ENCODE results near the gene MBD6. TPM values are rescaled to one million over a fixed set of nuclear protein-coding genes. Genes with fewer than 3 reads are reported as not detected.
"Not testable (repeated sequence)": the region's sequence is repeated elsewhere in the genome, so short reads cannot be mapped to it uniquely, and the experiment has no call there.

Gene MBD6
- total RNA-seq, 5 donors from 2014 or later (not counting 1 experiment from before 2014, with no cell fraction given), result 109 to 122 (median 114) TPM

GRCh38 chr12:57513266-57513665, 9.4 kb upstream of the MBD6 start:
- H3K9me3 Mint-ChIP-seq, result no peaks in the 10 kb centered on the region
- ATAC-seq (replicated peaks in 1 of 4) (no peak), DNase-seq (no peak)
- no peaks in the 10 kb centered on the region for H3K27me3 ChIP-seq (replicated peaks in 1 of 2; ENCODE audit: control insufficient read depth in 2 of 2, extremely low read depth in 1 of 2, insufficient read depth in 2 of 2, low read length in 1 of 2)
- H3K36me3 ChIP-seq (ENCODE audit: control insufficient read depth in 2 of 2, extremely low read depth in 1 of 2, insufficient read depth in 1 of 2, low read length in 1 of 2), result peaks cover 7 to 81% of the 10 kb centered on the region in 2 donors
- H3K4me3 ChIP-seq (ENCODE audit: control insufficient read depth in 1 of 2, extremely low read depth in 1 of 2, low read length in 1 of 2), result no peak overlapping the region
- peaks cover 10 to 11% (median 11%) of the 10 kb centered on the region in 3 donors for H3K4me1 Mint-ChIP-seq
- no peak overlapping the region for H3K27ac ChIP-seq (ENCODE audit: low read length)
- H3K27me3 Mint-ChIP-seq, result no peaks in the 10 kb centered on the region
- H3K4me3 Mint-ChIP-seq, result no peak overlapping the region
- no CpG with 5 or more reads among the region's 5 CpGs for WGBS (ENCODE audit: insufficient coverage)
- no peaks in the 10 kb centered on the region for H3K9me3 ChIP-seq
- ChIA-PET POLR2A (interaction anchor here (0.6 to 1.3 kb wide), 4 partner anchors 9 to 54 kb away, joined by 3 to 17 read pairs (median 4); no protein-coding TSS in a partner anchor), CTCF (interaction anchor here in 1 of 2 donors (0.7 to 1.0 kb wide), 2 partner anchors 57 to 229 kb away, joined by 4 to 6 read pairs; no protein-coding TSS in a partner anchor)
- peaks cover 61% of the 10 kb centered on the region for H3K36me3 Mint-ChIP-seq
- no peak overlapping the region for H3K27ac Mint-ChIP-seq
- H3K4me1 ChIP-seq (ENCODE audit: control insufficient read depth in 1 of 2, extremely low read depth in 1 of 2, insufficient read depth in 2 of 2, low read length in 2 of 2), result peaks cover 0 to 1% of the 10 kb centered on the region in 2 experiments

GRCh38 chr12:57513677-57514076, 8.9 kb upstream of the MBD6 start:
- not testable (repeated sequence) for H3K4me3 ChIP-seq (ENCODE audit: control insufficient read depth in 1 of 2, extremely low read depth in 1 of 2, low read length in 1 of 2); H3K27ac Mint-ChIP-seq; H3K4me3 Mint-ChIP-seq; H3K4me1 ChIP-seq (ENCODE audit: control insufficient read depth in 1 of 2, extremely low read depth in 1 of 2, insufficient read depth in 2 of 2, low read length in 2 of 2); H3K27ac ChIP-seq (ENCODE audit: low read length); DNase-seq; H3K9me3 Mint-ChIP-seq; ATAC-seq (replicated peaks in 1 of 4); H3K9me3 ChIP-seq; H3K27me3 ChIP-seq (replicated peaks in 1 of 2; ENCODE audit: control insufficient read depth in 2 of 2, extremely low read depth in 1 of 2, insufficient read depth in 2 of 2, low read length in 1 of 2); H3K27me3 Mint-ChIP-seq
- 100% methylated on average over 2 of the region's 6 CpGs for WGBS (ENCODE audit: insufficient coverage)
- CTCF ChIA-PET, result interaction anchor here in 1 of 2 donors (0.7 to 1.0 kb wide), 2 partner anchors 58 to 228 kb away, joined by 4 to 6 read pairs; no protein-coding TSS in a partner anchor
- POLR2A ChIA-PET, result interaction anchor here (0.5 to 1.3 kb wide), 6 partner anchors 10 to 1486 kb away, joined by 3 to 17 read pairs (median 6); no protein-coding TSS in a partner anchor
- peaks cover 14 to 15% (median 15%) of the 10 kb centered on the region in 3 donors for H3K4me1 Mint-ChIP-seq
- H3K36me3 ChIP-seq (ENCODE audit: control insufficient read depth in 2 of 2, extremely low read depth in 1 of 2, insufficient read depth in 1 of 2, low read length in 1 of 2), result peaks cover 7 to 81% of the 10 kb centered on the region in 2 donors
- peaks cover 64% of the 10 kb centered on the region for H3K36me3 Mint-ChIP-seq

DNA sequence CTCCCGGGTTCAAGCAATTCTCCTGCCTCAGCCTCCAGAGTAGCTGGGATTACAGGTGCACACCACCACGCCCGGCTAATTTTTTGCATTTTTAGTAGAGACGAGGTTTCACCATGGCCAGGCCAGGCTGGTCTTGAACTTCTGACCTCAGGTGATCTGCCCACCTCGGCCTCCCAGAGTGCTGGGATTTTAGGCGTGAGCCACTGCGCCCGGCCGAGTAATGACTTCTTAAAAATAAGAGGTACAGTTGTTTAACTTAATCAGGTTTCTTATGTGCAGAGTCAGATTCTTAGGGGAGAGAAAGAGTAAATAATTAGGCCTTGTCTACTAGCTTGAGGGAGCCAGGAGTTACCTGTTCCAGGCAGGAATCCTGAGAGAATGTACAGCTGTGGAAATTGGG, 8.4 kb upstream of the MBD6 start:
- H3K27ac ChIP-seq (ENCODE audit: low read length); H3K4me3 Mint-ChIP-seq; H3K27me3 ChIP-seq (replicated peaks in 1 of 2; ENCODE audit: control insufficient read depth in 2 of 2, extremely low read depth in 1 of 2, insufficient read depth in 2 of 2, low read length in 1 of 2); DNase-seq; ATAC-seq (replicated peaks in 1 of 4); H3K9me3 Mint-ChIP-seq; H3K27me3 Mint-ChIP-seq; H3K4me3 ChIP-seq (ENCODE audit: control insufficient read depth in 1 of 2, extremely low read depth in 1 of 2, low read length in 1 of 2); H3K9me3 ChIP-seq: not testable (repeated sequence)
- POLR2A ChIA-PET, result interaction anchor here in 1 of 2 donors (0.7 to 1.3 kb wide), 2 partner anchors 18 to 21 kb away, joined by 3 to 6 read pairs; no protein-coding TSS in a partner anchor
- Histone ChIP-seq H3K4me1 (ENCODE audit: control insufficient read depth in 1 of 2, extremely low read depth in 1 of 2, insufficient read depth in 2 of 2, low read length in 2 of 2) (peaks cover 4 to 11% of the 10 kb centered on the region in 2 experiments), H3K36me3 (ENCODE audit: control insufficient read depth in 2 of 2, extremely low read depth in 1 of 2, insufficient read depth in 1 of 2, low read length in 1 of 2) (peaks cover 7 to 79% of the 10 kb centered on the region in 2 donors)
- Mint-ChIP-seq H3K36me3 (peaks cover 68% of the 10 kb centered on the region), H3K4me1 (peaks cover 20 to 21% (median 20%) of the 10 kb centered on the region in 3 donors), H3K27ac (peak overlapping the region in 1 of 2 donors; percentile 68)
- WGBS (ENCODE audit: insufficient coverage), result 97% methylated on average over 8 of the region's 9 CpGs
- CTCF ChIA-PET, result interaction anchor here in 1 of 2 donors (0.7 to 1.0 kb wide), 2 partner anchors 58 to 228 kb away, joined by 4 to 6 read pairs; no protein-coding TSS in a partner anchor

DNA sequence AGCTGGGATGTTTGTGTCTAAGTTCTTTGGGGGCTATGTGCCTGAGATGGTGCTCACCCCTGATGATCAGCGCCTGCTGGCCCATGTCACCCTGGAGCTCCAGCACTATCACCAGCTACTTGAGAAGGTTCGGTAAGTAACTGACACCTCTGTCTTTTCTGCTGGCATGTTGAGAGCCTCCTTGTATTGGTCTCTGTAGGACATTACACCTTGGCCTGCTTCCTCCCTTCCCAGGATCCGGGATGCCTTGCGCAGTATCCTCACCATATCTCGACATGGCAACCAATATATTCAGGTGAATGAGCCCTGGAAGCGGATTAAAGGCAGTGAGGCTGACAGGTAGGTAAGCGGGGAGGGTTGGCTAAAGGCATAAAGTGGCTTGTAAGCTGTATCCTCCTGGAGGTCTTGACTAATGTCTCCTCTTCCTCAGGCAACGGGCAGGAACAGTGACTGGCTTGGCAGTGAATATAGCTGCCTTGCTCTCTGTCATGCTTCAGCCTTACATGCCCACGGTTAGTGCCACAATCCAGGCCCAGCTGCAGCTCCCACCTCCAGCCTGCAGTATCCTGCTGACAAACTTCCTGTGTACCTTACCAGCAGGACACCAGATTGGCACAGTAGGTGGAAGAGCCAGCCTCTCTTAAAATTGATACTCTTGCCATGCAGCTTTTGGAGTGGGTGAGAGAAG, 7.8 kb upstream of the MBD6 start:
- no peaks in the 10 kb centered on the region for H3K9me3 ChIP-seq
- H3K9me3 Mint-ChIP-seq, result no peaks in the 10 kb centered on the region
- H3K36me3 Mint-ChIP-seq, result peaks cover 65% of the 10 kb centered on the region
- no peak overlapping the region for H3K27ac Mint-ChIP-seq
- H3K27me3 ChIP-seq (replicated peaks in 1 of 2; ENCODE audit: control insufficient read depth in 2 of 2, extremely low read depth in 1 of 2, insufficient read depth in 2 of 2, low read length in 1 of 2), result no peaks in the 10 kb centered on the region
- H3K27ac ChIP-seq (ENCODE audit: low read length), result no peak overlapping the region
- 89% methylated on average over 4 of the region's 9 CpGs for WGBS (ENCODE audit: insufficient coverage)
- H3K4me3 Mint-ChIP-seq, result no peak overlapping the region
- H3K36me3 ChIP-seq (ENCODE audit: control insufficient read depth in 2 of 2, extremely low read depth in 1 of 2, insufficient read depth in 1 of 2, low read length in 1 of 2), result peaks cover 7 to 74% of the 10 kb centered on the region in 2 donors
- H3K4me1 ChIP-seq (ENCODE audit: control insufficient read depth in 1 of 2, extremely low read depth in 1 of 2, insufficient read depth in 2 of 2, low read length in 2 of 2), result peaks cover 7 to 17% of the 10 kb centered on the region in 2 experiments
- ChIA-PET CTCF (interaction anchor here in 1 of 2 donors (0.9 kb wide), 1 partner anchor 56 kb away, joined by 4 read pairs; no protein-coding TSS in a partner anchor), POLR2A (interaction anchor here in 1 of 2 donors (1.1 kb wide), 1 partner anchor 33 kb away, joined by 5 read pairs; no protein-coding TSS in a partner anchor)
- ATAC-seq (replicated peaks in 1 of 4) (no peak), DNase-seq (no peak)
- no peaks in the 10 kb centered on the region for H3K27me3 Mint-ChIP-seq
- H3K4me3 ChIP-seq (ENCODE audit: control insufficient read depth in 1 of 2, extremely low read depth in 1 of 2, low read length in 1 of 2), result no peak overlapping the region
- peaks cover 24% of the 10 kb centered on the region in 3 donors for H3K4me1 Mint-ChIP-seq

DNA sequence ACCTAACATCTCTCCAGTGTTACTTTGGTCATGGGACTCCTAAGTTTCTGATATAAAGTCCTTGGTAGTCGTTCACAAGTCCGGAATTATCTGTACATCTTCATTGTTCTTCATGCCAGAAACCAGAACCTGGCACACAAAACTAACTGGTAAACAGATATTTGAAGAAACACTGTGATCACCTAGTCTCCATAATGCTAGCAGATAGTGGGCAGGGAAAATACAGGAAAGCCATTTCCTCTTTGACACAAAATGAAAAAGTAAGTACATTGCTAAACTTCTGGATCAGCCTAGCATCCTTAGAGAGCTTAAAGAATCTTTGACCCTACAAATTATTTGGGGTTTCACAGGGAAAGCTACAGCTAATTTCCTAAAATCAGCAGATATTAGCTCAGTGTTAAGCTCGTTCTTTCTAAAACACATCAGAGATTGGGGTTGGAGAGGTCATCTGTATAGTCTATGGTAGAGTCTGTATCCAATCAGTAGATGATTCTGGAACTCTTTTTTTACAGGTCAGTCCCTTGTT, 7.2 kb upstream of the MBD6 start:
- no peak overlapping the region for H3K27ac Mint-ChIP-seq

More for the DNA sequence above, 7.2 kb upstream of the MBD6 start:
- no CpG with 5 or more reads among the region's 3 CpGs for WGBS (ENCODE audit: insufficient coverage)
- Mint-ChIP-seq H3K4me3 (no peak overlapping the region), H3K4me1 (peaks cover 24 to 27% (median 24%) of the 10 kb centered on the region in 3 donors), H3K27me3 (no peaks in the 10 kb centered on the region), H3K36me3 (peaks cover 65% of the 10 kb centered on the region), H3K9me3 (no peaks in the 10 kb centered on the region)
- H3K27ac ChIP-seq (ENCODE audit: low read length), result no peak overlapping the region
- H3K27me3 ChIP-seq (replicated peaks in 1 of 2; ENCODE audit: control insufficient read depth in 2 of 2, extremely low read depth in 1 of 2, insufficient read depth in 2 of 2, low read length in 1 of 2), result no peaks in the 10 kb centered on the region
- no peak for ATAC-seq (replicated peaks in 1 of 4)
- H3K4me3 ChIP-seq (ENCODE audit: control insufficient read depth in 1 of 2, extremely low read depth in 1 of 2, low read length in 1 of 2), result no peak overlapping the region
- DNase-seq, result no peak
- CTCF ChIA-PET, result interaction anchor here in 1 of 2 donors (0.6 to 0.9 kb wide), 2 partner anchors 56 to 70 kb away, joined by 4 to 5 read pairs; no protein-coding TSS in a partner anchor
- H3K4me1 ChIP-seq (ENCODE audit: control insufficient read depth in 1 of 2, extremely low read depth in 1 of 2, insufficient read depth in 2 of 2, low read length in 2 of 2), result peaks cover 7 to 21% of the 10 kb centered on the region in 2 experiments
- H3K9me3 ChIP-seq, result no peaks in the 10 kb centered on the region
- POLR2A ChIA-PET, result interaction anchor here in 1 of 2 donors (1.1 kb wide), 1 partner anchor 34 kb away, joined by 5 read pairs; no protein-coding TSS in a partner anchor
- peaks cover 7 to 69% of the 10 kb centered on the region in 2 donors for H3K36me3 ChIP-seq (ENCODE audit: control insufficient read depth in 2 of 2, extremely low read depth in 1 of 2, insufficient read depth in 1 of 2, low read length in 1 of 2)
